Measurements from ENCODE around the gene PRPF4.

Gene PRPF4

GRCh38 chr9:113306566-113306965 lies 31.1 kb downstream of the PRPF4 start:
- DNase-seq (ENCODE audit: low read depth) = no peak
- H3K4me3 ChIP-seq (ENCODE audit: low read depth, low read length) = no peak overlapping the region

- H3K4me3 ChIP-seq (ENCODE audit: low read depth, low read length) = no peak overlapping the region
- no peak for DNase-seq (ENCODE audit: low read depth)
Measured at GRCh38 chr9:113307396-113307975, 32.0 kb downstream of the PRPF4 start.

GRCh38 chr9:113309204-113309813 lies 33.9 kb downstream of the PRPF4 start:
- DNase-seq (ENCODE audit: low read depth) = no peak

GRCh38 chr9:113310538-113310937 lies 35.1 kb downstream of the PRPF4 start:
- H3K4me3 ChIP-seq (ENCODE audit: low read depth, low read length) = no peak overlapping the region
- no peak for DNase-seq (ENCODE audit: low read depth)

More at GRCh38 chr9:113309204-113309813, 33.9 kb downstream of the PRPF4 start:
- H3K4me3 ChIP-seq (ENCODE audit: low read depth, low read length) = no peak overlapping the region

- no peak overlapping the region for H3K4me3 ChIP-seq (ENCODE audit: low read depth, low read length)
- no peak for DNase-seq (ENCODE audit: low read depth)
Measured at GRCh38 chr9:113311961-113312360, 36.5 kb downstream of the PRPF4 start.

- no peak for DNase-seq (ENCODE audit: low read depth)
- H3K4me3 ChIP-seq (ENCODE audit: low read depth, low read length) = no peak overlapping the region
Measured at GRCh38 chr9:113313261-113313660, 37.8 kb downstream of the PRPF4 start.

- no peak for DNase-seq (ENCODE audit: low read depth)
- no peak overlapping the region for H3K4me3 ChIP-seq (ENCODE audit: low read depth, low read length)
Measured at GRCh38 chr9:113315231-113315630, 39.8 kb downstream of the PRPF4 start.

GRCh38 chr9:113316030-113316429 lies 40.6 kb downstream of the PRPF4 start:
- DNase-seq (ENCODE audit: low read depth) = no peak
- no peak overlapping the region for H3K4me3 ChIP-seq (ENCODE audit: low read depth, low read length)

GRCh38 chr9:113317777-113318176 lies 42.3 kb downstream of the PRPF4 start:
- H3K4me3 ChIP-seq (ENCODE audit: low read depth, low read length) = no peak overlapping the region
- no peak for DNase-seq (ENCODE audit: low read depth)

- no peak overlapping the region for H3K4me3 ChIP-seq (ENCODE audit: low read depth, low read length)
- no peak for DNase-seq (ENCODE audit: low read depth)
Measured at GRCh38 chr9:113319054-113319453, 43.6 kb downstream of the PRPF4 start.

- H3K4me3 ChIP-seq (ENCODE audit: low read depth, low read length) = no peak overlapping the region
- no peak for DNase-seq (ENCODE audit: low read depth)
Measured at GRCh38 chr9:113320051-113320450, 44.6 kb downstream of the PRPF4 start.

GRCh38 chr9:113322671-113323070 lies 47.2 kb downstream of the PRPF4 start:
- no peak overlapping the region for H3K4me3 ChIP-seq (ENCODE audit: low read depth, low read length)
- DNase-seq (ENCODE audit: low read depth) = no peak

GRCh38 chr9:113326230-113326629 lies 50.8 kb downstream of the PRPF4 start:
- H3K4me3 ChIP-seq (ENCODE audit: low read depth, low read length) = no peak overlapping the region

GRCh38 chr9:113328045-113328782 lies 52.8 kb downstream of the PRPF4 start:
- DNase-seq (ENCODE audit: low read depth) = no peak
- H3K4me3 ChIP-seq (ENCODE audit: low read depth, low read length) = no peak overlapping the region

More at GRCh38 chr9:113326230-113326629, 50.8 kb downstream of the PRPF4 start:
- no peak for DNase-seq (ENCODE audit: low read depth)

- no peak overlapping the region for H3K4me3 ChIP-seq (ENCODE audit: low read depth, low read length)
- no peak for DNase-seq (ENCODE audit: low read depth)
Measured at GRCh38 chr9:113331780-113332179, 56.3 kb downstream of the PRPF4 start.

GRCh38 chr9:113337714-113338113 lies 62.3 kb downstream of the PRPF4 start:
- H3K4me3 ChIP-seq (ENCODE audit: low read depth, low read length) = no peak overlapping the region
- no peak for DNase-seq (ENCODE audit: low read depth)

GRCh38 chr9:113340011-113340699 lies 64.7 kb downstream of the PRPF4 start, which contains the start of gene WDR31:
Gene WDR31, minus strand, starts transcription at chr9:113340275. Its CDS starts 8,253 bp downstream, at chr9:113332022.
- DNase-seq (ENCODE audit: low read depth) = peak; percentile 69

GRCh38 chr9:113341712-113342410 lies 66.4 kb downstream of the PRPF4 start:
- no peak overlapping the region for H3K4me3 ChIP-seq (ENCODE audit: low read depth, low read length)
- no peak for DNase-seq (ENCODE audit: low read depth)

More at GRCh38 chr9:113340011-113340699, 64.7 kb downstream of the PRPF4 start, which contains the start of gene WDR31:
- H3K4me3 ChIP-seq (ENCODE audit: low read depth, low read length) = peak within 1 kb of the TSS; percentile 77

Data from skeletal muscle cell (primary cell).